HG03135 (cell line): ENCODE data around the gene BTNL9.
"Not testable (repeated sequence)": the region's sequence is repeated elsewhere in the genome, so short reads cannot be mapped to it uniquely, and the experiment has no call there.

Experiments
- ATAC-seq: cut with Tn5 transposase; IDR thresholded peaks from one replicate; pipeline ENCODE4 v1.9.1; 2021; ENCODE audit warnings: mild to moderate bottlenecking, moderate library complexity; ENCODE audit not compliant: unreplicated experiment

The BTNL9 gene

DNA sequence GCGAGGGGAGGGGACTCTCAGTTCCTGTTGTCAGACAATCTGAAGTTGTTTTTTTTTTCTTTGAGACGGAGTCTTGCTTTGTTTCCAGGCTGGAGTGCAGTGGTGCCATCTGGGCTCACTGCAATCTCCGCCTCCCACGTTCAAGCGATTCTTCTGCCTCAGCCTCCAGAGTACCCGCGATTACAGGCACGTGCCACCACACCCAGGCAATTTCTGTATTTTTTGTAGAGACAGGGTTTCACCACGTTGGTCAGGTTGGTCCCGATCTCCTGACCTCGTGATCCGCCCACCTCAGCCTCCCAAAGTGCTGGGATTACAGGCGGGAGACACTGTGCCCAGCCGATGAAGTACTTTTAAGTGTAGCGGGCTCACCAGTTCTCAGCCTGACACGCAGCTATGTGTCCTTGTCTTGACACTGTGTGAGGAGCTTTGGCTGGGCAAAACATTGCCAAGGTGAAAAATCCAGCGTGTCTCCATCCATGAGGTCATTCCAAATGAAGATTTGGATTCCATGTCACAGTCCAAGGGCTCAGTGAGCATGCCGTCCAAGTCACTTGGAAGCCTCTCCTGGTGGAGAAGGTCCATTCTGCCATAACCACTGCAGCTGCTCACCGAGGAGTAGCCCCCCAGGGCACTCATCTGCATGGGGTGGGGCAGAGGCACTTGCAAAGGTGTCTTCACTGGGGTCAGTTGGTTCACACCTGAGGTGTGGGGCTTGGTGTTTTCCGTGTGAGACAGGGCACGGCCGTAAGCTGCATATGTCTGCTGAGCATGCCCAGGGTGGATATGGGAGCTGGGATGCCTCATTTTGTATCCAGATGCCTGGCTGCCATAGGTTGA lies 58.9 kb downstream of the BTNL9 start:
- no peak for ATAC-seq

DNA sequence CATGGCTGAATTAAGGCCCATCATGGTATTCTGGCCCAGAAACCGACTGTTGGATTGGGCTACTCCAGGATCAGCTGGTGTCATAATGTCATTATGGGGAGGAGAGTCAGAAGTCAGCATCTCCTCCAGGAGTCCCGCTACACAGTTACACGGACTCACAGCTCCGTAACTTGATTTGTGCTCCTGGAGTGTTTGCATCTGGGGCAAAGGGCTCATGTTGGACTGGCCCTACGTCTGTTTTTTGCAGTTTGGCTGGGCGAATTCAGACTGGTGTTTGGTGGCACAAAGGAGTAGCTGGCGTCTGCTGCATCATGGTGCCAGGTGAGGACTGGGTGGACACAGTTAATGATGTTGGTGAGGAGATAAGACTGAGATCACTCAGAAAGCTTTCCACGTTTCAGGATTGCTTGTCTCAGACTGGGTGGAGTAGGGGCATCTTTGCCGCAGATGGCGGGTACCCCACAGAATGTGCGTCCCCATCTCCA lies 59.6 kb downstream of the BTNL9 start:
- ATAC-seq: no peak

DNA sequence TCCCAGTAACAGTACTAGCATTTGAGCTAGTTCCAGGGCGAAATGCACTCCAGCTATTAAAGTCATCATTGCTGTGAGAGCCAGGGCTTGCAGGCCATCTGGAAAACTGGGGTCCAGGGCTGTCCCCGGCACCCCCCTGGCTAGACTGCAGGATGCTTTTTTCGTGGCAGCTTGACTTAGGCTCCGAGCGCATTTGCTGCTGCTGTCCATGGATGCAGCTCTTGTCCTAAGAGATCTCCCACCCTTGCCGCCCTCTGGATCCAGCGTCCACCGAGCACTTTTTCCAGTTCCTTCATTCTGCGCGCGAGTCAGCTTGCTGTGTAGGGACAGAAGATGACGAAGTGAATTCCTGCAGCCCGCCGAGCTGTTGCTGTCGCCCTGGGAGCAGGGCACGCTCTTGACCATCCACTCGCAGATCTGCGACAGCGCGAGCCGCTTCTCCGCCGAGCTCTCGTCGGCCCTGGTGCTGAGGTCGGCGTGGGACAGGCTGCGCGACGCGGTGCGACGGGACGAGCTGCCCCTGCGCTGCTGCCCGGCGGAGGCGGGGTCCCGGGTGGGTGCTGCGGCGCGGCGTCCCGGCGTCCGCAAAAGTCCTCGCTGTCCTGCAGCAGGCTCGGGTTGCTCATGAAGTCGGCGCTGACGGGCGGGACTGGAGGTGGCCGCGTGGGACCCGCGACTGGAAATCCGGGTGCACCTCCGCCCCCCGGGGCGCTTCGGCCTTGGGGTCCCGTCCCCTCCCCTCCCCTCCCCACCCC lies 60.2 kb downstream of the BTNL9 start:
- ATAC-seq: no peak

DNA sequence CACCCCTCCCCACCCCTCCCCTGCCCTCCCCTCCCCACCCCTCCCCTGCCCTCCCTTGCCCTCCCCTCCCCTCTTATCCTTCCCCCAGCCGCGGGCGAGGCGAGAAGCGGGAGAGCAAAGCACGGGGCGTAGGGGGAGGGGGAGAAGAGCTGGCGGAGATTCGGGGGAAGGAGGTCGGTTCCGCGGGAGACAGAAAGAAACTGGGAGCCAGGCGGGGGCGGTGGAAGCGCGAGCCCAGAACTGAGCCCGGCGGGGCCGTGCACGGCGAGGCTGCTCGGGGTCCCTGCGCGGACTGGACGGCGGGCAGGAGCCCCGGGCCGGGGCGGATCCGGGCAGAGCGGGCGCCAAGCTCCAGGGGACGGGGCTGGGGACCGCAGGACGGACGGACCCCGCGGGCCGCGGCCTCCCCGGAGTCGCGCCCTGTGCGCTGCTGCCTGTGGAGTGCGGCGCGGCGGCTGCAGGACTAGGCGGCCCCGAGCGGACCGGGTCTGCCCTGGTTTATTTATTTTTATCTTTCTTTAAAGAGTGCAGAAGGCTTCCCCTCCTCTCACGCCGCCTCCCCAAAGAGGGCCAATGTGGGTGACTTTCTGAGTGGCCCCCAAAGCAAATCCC lies 61.1 kb downstream of the BTNL9 start:
- not testable (repeated sequence) for ATAC-seq

DNA sequence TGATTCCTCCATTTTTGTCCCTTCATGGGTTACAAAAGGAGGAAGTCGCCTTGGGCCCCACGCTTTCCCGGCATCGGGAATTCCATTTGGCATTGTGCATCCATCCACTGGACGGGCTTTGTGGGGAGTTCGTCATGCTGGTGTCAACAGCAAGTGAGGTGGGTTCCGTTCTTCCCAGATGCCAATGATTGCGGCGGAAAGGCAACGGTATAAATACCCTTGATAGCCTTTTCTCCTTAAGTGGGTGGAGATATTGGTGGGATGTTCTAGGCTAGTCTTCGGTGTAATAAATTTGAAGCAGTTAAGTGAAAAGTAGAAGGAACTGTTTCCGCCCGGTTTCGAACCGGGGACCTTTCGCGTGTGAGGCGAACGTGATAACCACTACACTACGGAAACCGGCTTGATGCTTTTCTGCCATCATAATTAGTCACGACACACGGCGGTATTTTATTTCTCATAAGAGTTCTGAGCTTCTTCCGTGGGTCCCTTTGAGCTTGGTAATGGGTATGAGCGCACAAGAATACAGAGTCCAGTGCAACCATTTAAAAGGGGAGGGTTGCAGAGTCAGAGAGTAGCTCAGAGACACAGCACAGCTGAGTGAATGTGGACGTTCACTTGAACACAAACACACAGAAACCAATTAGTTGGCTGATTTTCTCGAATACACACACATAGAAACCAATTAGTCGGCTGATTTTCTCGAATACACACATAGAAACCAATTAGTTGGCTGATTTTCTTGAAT lies 62.0 kb downstream of the BTNL9 start:
- ATAC-seq: not testable (repeated sequence)

DNA sequence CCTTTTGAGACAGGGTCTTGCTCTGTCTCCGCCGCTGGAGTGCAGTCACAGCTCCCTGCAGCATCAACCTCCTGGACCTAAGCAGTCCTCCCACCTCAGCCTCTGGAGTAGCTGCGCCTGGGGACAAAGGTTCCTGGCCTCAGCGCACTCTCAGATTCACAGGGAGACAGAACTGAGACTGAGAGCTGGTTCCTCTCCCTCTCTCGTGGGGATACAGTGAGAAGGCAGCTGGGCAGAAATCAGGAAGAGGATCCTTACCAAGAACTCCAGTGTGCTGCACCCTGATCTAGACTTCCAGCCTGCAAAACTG lies 64.1 kb downstream of the BTNL9 start:
- not testable (repeated sequence) for ATAC-seq

DNA sequence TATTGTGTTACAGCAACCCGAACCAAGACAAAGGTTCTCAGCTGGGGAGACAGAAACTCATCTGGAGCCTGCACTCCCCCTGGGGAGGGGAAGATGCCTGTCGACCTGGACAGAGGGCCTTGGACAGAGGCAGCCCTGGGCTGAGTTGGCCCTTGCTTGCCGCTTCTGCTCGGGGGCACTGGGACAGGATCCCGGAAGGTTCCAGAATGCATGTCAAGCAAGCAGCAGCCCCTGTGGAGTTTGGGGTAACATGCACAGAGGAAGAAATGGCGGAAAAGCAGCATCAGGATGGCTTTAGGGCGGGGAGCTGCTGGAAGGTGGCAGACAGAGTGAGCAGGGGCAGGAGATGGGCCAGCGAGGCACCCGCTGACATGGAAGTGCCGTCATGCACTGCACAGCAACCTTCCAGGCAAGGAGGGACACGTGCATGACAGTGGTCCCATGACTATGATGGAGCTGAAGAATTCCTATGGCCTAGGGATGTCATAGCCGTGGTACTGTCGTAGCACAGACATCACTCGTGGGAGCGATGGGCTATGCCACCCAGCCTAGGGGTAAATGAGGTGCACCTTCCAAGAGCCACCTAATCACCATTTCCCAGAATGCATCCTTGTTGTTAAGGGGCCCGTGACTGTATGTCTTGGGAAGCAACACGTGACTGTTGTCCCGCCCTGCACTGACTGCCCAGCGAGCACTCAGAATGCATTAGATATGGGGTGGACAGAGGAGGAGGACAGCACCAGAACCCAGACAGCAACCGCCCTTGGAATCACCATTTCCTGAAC lies 64.7 kb downstream of the BTNL9 start:
- not testable (repeated sequence) for ATAC-seq

DNA sequence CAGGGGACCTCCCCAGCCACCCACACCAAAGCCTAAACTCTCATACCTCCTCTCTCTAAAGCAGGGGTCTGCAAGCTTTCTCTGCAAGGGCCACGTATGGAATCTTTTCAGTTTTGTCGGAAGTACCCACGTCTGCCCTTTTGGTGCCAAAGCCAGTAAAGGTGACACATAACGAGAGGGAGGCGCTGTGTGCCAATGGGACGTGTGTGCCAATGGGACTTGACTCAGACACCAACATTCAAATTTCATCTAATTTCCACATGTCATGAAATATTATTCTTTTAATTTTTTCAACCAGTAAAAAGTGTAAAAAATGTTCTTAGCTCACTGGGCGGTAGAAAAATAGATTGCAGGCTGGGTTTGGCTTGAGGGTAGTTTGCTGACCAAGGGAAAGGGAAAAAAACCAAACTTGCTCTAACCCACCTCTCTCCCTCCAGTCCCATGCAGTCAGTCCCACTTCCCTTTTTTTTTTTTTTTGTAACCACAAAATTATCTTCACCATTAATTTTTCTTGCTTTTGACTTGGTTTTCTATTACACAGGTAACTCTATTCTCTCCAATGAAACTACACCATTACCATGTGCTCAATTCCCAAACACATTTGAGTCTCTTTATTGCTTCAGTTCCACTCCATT lies 65.4 kb downstream of the BTNL9 start:
- no peak for ATAC-seq

DNA sequence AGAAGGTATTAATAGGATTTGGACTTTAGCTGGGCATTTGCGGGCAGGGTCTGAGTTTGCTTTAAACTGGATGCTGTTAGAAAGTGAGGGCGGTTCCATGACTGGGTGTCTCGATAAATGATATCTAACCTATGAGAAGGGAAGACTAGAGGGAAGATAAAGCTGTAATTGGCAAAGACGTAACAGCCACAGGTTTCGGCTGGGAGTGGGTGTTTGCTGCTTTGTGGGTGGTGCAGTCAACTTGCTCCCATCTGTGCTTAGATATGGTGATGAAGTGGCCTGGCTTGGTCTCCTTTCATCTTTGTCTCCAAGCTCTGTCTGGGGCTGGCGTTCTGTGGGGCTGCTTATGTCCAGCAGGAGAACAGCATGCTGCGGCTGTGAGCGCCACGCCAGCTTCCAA lies 67.6 kb downstream of the BTNL9 start:
- ATAC-seq: no peak

DNA sequence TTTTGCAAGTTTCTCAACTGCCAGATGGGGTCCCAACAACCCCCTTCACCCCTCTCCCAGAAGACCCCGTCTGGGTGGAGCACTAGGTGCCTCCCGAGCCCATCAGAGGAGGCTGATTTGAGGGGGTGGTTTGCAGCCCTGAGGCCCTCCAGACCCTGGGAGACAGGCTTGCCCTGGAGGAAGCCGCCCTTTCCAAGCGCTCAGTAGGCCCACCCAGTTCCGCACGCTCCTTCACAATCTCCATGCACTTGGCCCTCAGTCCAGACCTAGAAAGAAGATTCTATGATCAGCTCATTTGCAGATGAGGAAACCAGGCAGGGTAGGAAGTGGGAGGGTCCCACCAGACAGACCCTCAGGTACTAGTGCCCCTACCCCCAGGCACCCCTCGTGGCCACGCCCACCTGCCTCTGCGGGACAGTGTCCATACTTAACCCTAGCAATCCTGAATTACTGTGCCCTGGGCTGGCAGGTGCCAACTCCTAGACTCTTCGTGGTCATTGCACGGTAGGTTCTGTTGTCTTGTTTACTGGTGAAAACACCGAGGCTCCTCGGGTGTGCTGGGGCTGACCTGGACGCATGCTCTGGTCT lies 68.6 kb downstream of the BTNL9 start:
- no peak for ATAC-seq

DNA sequence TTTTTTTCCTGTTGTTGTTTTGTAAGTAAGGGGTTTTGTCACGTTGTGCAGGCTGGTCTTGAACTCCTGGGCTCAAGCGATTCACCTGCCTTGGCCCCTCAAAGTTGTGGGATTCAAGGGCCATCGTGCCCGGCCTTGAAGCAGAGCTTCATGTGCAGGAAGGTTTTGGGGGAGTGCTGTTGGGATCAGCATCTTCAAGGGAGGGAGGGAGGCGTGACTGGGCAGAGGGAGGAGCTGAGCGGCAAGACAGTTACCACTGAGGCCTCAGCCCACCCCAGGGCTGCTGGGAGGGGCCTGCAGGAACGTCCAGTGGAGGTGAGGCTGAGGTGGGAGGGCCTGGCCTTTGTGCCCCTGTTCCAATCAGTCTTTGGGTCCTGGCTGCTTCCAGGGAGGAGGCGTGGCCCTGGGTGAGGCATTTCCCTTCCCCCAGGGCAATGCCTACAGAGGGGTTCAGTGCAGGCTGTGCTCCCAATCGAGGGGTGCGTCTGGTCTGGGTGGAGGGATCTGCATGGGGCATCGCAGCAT lies 69.5 kb downstream of the BTNL9 start:
- no peak for ATAC-seq

DNA sequence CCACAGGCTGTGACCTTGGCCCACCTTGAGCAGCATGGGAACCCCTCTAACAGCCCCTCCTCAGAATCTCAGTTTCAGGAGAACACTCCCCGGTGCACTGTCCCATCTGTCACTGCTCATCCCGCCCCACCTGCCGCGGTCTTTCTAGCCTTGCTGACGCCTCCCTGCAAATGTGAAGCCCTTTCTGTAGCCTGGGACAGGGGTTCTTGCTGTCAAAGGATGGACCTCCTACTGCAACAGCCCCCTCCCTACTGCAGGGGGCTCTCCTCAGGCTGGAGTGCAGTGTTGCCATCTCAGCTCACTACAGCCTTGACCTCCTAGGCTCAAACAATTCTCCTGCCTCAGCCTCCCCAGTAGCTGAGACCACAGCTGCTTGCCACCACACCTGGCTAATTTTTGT lies 70.9 kb downstream of the BTNL9 start:
- ATAC-seq: no peak
